Left lobe of liver (tissue), 2 donors: ENCODE measurements around the gene RPS6KA2. TPM values are rescaled to one million over a fixed set of nuclear protein-coding genes. Genes with fewer than 3 reads are reported as not detected.
"Not testable (repeated sequence)": the region's sequence is repeated elsewhere in the genome, so short reads cannot be mapped to it uniquely, and the experiment has no call there.

Experiments
- ATAC-seq: fragments of 200-7000 bp; cut with Tn5 transposase; one replicate; pipeline ENCODE4 v1.9.1; 2020; ENCODE audit warnings: mild to moderate bottlenecking, moderate library complexity
- DNase-seq: peaks from one replicate; pipeline ENCODE4 v3.0.0-alpha.2; 2020; ENCODE audit warnings: low spot score
- total RNA-seq: library from RNA; stranded (reverse); gene quantifications from one replicate; pipeline ENCODE4 v1.2.1, GENCODE V29; 2021
- donor health status: DM: no; HTN: no; CAD: no; lungs with moderate emphysema.
- donor health status: DM: no; HTN: yes; CAD: no.

RPS6KA2 gene
- total RNA-seq, 1 donor from 2014 or later: 12.4 TPM

DNA sequence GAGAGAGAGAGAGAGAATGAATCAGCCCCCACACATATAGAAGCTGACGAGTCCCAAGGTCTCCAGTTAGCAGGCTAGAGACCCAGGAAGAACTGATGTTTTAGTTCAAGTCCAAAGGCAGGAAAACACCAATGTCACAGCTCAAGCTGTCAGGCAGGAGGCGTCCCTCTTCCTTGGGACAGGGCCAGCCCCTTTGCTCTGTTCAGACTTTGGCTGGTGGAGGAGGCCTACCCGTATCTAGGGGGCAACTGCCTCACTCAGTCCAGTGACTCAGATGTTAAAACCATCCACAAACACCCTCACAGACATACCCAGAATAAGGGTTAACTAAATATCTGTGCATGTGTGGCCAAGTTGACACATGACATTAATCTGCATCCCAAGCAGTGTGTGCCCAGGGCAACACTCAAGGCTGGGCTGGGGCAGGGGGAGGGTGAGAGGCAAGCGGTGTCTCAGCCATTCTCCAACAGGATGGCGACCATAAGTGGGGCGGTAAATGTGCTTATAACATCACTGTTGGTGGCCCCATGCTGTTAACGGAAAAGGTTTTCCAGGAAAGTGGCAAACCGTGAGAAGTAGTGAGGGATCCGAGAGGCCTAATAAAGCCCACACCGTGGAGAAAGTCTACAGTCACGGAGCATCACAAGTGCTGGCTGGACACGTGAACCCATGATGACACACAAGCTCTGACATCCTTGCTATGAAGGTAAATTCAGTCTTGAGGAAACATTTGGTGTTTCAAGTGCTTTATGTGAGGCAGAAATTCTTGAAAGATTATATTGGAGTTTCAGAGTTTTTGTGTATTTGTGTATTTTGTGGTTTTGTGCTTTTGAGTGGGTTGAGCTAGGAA, 68.7 kb downstream of the RPS6KA2 start:
- ATAC-seq (no peak), DNase-seq (no peak)

DNA sequence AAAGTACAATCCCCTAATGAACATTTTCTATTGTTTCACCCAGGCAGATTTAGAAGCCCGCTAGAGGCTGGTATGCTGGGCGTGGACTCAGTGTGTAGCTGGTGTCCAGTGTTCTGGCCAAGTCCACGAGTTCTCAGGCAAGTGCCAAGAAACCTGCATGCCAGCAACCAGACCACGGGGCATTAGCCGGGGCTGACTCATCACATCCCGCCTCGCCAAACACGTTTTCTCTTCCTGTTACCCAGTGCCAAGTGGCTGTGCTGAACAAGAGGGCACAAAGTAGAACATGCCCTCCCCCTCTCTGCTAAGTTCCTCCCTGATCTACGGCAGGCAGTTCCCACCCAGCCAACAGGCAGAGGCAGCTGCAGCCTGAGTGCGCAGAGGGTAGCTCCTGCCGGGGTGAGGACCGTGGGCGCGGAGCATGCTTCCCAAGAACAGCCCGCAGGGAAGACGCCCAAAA, 70.2 kb downstream of the RPS6KA2 start:
- DNase-seq (peak; percentile 98), ATAC-seq (peak; percentile 93)

DNA sequence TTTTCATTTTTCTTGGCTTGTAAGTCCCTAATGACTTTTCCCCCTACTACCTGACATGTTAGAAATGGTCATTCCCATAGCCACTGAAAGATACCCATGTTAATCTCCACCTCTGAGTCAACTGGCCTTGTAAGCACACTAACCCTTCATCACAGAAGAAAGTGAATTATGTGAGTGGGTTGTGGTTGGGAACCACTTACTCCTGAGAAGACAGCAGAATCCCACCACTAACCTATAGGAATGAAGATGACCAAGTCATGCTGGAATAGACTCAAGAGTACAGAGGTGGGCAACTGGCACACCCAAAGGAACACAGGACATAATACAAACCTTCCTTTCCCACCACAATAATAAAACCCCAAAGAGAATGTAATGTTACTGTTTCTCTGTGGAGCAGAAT, 70.7 kb downstream of the RPS6KA2 start:
- ATAC-seq: no peak
- DNase-seq: no peak

DNA sequence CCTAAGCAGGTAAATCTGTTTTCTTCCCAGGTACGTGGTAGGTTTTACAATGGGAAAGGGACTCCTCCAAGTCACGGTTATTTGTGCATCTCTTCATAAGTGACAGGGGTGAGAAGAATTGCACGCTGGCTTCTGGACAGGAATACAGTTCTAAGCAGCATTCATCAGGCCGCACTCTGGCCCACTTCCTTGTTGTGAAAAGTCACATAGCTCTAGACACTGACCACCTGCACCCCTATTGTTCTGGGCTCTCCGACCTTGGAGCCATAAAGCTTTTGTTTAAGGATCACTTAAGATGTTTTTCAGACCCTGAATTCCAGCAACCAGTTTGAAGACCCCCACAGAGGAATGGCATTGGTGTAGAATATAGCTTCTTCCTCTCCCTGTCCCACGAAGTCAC, 72.0 kb downstream of the RPS6KA2 start:
- DNase-seq (no peak), ATAC-seq (no peak)

DNA sequence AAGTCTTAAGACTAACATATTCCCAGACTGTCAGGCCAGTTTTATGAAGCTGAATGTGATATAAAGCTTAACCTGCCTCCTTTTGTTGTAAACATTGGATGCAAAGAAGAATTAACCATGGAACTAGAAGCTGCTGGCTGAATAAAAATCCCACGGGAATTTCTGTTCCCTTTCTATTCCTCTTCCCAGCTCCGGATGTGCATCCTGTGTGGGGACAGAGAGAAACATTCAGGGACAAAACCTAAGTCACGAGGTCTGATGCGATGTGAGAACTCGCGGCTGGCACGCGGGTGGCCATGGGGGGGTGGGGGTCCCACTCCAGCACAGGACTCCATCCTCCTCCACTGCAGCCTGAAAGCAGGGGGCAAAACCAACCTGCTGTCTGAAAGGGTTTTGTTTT, 72.7 kb downstream of the RPS6KA2 start:
- no peak for ATAC-seq
- no peak for DNase-seq

DNA sequence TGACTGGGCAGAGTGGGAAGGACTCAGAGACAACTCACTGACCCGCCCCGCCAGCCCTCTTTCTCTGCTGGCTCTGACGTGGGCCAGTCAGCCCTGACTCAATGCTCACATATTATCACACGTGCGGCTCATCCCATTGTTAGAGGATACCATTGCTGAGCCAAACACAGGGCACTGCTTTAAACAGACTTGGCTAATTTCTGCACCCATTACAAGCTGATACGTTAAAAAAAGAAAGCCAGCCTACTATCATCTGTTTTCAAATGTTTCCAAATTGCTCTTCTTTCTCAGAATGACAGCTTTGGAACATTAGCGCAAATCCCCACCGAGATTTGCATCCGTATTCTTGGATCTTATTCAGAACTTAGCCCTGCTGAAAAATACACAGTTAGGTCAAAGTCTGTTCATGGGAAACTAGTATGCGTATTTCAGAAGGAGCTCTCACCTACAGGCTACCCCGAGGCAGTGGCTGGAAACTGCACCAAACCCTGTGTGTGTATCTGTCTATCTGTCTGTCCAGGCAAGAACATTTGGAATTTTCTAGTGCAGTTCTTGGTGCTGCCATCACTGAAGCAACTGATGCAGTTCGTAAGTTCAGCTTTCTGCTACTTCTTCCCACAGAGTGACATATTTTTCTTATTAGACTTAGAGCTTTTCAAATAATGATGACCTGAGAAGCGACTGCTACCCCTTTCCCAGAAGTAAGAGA, 73.3 kb downstream of the RPS6KA2 start:
- ATAC-seq (peak; percentile 53), DNase-seq (no peak)

DNA sequence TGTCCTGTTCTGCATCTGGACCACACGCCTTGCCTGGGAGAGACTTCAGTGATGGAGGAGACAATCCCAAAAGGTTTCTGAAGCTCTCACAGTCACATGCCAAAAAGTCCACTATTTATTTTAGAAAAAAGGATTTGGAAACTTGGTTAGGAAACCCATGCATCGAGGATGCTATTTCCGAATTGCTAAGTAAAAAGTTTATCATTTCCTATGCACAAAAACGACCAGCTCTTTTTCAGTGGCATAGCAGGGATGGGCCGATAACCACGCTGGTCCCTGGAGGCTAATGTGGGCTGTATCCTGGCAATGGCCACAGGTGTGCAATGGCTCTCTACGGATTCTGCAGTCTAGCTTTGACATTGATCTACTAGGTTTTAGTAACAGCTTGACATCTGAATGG, 74.5 kb downstream of the RPS6KA2 start:
- ATAC-seq: no peak
- no peak for DNase-seq

DNA sequence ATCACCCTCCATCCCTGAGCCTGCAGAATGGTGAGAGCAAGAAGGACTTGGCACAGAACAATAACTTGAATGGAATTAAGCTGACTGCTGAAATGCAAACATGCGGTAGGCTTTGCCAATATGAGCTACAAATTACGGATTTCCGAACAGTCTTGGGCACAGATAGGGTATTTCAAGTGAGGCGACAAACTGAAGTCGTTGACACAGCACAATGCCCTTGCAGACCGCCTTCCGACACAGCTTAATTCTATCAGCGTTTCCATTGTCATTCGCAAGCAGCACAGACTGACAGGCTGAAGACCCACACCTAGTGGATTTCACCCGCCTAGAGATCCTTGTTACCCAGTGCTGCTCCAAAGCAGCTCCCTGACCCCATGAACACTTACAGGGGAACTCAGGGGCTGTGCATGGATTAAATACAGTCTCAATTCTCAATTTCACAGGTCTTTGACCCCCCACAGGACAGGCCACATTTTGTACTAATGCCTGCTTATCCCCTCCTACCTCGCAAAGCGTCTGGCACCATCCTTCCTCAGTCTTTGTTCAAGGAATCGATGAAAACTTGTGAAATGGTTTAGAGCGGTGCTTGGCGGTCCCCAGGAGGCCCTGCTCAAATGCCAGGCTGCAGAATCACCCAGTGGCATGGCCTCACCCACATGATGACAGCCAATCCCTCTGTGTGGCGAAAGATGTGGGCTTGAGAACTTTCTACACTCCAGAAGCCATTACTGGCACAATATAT, 75.1 kb downstream of the RPS6KA2 start:
- no peak for ATAC-seq
- DNase-seq: no peak

DNA sequence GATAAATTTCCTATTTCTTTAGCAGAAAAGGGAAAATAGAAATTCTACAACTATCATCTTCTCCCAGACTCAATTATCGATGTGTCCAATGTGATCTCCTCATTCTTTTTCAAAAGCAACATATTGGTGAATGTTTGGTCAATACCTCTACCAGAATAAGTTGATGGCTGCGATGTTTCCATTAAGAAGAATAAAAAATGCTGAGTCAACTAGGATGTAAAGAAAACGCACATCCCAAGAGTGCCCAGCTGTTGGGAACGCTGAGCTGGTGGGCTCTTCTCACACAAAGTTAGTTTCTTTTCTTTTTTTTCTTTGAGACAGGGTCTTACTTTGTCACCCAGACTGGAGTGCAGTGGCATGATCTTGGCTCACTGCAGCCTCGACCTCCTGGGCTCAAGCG, 80.4 kb downstream of the RPS6KA2 start:
- ATAC-seq (no peak), DNase-seq (no peak)

DNA sequence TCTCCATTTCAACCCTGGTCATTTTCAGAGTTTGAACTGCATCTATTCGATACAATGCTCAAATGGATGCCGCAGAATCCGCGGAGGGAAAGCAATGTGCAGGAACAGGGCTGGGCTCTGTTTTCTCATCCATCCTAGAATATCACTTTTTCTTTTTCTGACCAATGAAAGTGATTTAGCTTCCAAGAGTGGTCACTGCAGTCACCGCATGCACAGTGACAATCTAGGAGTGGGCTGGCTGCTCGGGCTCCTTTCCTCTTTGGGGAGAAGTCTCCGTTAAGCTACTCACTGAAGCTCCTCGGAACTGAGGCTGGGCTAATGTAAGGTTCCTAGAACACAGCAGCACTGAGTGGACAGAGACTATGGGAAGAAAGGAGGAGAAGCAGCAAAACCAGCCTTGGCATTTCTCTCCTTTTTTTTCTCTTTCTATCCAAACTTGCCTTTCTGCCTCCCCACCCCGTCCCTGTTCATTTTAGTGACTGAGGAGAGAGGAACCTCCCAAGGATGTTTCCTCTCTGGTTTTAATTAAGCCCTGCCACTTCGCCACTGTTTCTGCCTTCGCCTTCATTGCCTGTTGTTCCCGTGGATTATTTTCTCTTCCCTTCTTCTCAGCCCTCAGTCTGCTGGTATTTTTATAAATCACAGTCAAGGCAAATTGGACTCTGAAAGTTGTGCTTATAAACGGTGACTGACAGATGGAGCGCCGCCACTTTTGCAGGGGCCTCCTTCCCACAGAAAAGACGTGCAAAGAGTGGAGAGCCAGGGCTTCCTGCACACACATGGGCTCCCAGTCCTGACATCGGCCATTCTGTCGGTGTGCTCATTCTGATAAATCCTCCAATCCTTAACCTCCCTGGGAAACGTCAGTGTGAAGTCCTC, 81.7 kb downstream of the RPS6KA2 start:
- DNase-seq: no peak
- ATAC-seq: no peak

DNA sequence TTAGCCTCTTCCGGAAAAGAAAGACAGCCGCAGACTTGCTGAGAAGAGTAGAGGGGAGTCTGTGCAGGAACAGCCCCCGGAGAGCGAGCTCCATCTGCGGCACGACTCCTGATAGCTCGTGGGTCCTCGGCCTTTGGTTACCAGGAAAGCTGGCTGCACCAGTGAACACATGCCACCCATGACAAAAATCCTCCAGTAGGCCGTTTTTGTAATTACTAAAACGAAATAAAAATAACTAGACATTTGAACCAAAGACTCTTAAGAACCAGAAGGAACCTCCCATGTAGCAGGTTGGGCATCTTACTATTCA, 82.8 kb downstream of the RPS6KA2 start:
- ATAC-seq (no peak), DNase-seq (no peak)

DNA sequence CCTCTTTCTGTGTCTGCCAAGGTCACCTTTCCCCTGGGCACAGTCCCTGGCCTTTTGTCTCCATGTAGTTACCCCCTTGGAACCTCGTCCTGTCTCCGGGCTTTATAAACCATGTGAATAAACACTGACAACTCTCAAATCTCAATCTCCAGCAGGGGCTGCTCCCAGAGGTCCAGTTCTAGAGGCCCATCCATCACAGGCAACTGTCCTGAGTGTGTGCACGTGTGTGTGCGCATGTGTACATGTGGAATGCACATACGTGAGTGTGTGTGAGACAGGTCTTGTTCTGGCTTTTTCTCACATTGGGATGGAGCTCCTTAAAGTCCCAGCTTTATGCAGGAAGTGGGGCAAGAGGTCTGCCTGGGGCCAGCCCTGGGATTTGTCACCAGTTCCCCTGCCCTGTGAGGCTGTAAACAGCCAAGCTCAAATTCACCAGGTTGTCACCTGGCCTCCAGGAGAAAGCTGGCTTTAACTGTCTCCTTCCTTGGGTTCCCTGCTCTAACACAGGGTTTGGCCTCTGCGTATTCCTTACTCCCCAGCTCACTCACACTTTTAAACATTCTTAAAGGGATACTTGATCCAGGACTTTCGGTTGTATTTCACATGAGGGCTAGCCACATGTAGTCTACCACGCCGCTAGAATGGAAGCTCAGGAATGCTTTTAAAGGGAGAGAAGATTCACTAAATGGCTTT, 83.3 kb downstream of the RPS6KA2 start:
- DNase-seq (no peak), ATAC-seq (no peak)

DNA sequence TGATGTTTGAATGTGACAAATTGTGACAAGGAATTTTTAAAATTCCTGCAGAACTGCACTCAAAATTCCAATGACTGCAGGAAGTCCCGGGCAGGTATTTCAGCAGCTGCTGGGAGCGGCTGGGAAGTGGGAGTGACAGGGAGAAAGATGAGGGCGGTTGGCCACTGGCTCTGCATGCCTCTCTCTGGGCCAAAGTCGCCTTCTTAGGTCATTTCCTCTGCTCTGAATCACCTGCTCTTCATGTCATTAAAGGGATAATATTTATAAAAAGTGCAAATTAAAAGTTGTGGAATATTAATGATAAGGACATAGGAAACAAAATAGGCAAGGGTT, 84.5 kb downstream of the RPS6KA2 start:
- no peak for DNase-seq
- no peak for ATAC-seq

DNA sequence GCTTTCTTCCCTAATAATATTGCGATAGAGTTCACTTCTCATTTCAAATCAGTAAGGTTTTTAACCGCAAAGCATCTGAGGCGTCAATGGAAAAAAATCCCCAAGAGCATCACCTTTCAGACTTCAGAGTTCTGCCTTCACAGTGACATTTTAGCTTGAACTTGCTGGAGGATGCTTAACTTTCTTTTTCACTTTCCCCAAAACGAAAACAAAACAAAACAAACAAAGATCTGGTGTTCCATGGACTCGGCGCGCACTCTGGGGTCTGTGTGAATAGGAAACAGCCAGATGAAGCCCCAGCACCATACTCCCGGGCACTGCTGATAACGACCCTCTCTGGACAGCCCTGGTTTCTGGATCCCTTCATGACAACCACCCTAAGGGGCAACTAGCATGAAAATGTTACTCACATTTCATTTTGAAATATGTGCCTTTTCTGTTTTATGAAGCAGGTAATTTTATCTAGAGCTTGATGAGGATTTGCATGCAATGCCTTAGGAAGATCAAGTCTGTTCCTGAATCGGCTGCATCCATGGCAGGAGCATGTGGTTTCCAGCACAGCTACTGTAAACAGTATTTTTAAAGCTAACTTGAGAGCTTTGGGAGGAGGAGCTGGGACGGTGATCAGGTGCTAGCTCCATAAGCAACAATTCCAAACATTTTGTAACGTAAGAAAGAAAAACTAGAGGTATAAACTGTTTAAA, 85.0 kb downstream of the RPS6KA2 start:
- DNase-seq (no peak), ATAC-seq (no peak)

DNA sequence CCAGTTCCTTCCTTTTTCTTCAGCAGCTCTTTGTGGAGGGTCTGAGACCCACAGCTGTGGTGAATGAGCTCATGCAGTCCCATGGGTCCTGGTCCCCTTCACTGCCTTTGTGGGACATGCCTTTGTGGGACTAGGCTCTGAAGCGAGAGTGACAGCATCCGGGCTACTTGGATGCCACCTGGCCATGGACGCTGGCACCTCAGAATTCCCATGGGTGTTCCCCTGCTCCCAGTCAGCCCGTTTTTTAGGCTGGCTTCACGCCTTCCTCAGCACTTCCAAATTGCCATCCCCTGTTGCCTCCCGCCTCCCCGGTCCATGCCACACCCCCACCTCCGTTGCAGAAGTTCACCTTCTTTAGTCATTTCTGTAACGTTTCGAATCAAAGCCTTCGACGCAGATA, 85.7 kb downstream of the RPS6KA2 start:
- no peak for DNase-seq
- no peak for ATAC-seq

DNA sequence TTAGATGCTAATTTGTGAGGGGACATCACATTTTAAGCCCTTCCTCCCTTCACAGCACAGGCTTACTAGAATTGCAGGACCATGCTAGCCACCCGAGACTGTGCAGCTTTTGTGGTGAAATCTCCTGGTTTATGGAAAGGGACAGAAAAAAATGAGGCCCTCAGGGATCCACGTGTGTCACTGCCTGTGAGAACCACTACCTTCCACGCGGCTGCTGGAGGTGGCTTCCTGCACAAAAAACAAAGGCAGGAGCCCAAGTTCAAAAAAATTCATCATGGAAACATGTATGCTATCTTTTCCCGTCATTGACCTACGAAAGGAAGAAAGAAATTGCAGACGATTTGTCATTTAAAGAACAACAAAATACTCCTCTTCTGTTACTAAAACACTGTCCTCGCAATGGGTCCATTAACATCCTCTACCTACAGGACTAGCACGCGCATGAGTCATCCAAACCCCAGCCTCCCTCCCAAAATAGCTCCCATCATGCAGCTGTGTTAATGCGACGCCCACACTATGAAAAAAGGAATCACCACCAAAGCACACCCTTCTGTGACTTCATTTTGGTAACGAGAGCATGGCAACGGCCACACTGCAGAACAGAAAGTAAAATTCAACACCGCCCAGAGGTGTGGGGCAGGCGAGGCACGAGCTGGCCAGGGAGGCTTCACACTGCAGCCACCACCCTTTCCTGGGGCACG, 86.3 kb downstream of the RPS6KA2 start:
- ATAC-seq: no peak
- DNase-seq: no peak

DNA sequence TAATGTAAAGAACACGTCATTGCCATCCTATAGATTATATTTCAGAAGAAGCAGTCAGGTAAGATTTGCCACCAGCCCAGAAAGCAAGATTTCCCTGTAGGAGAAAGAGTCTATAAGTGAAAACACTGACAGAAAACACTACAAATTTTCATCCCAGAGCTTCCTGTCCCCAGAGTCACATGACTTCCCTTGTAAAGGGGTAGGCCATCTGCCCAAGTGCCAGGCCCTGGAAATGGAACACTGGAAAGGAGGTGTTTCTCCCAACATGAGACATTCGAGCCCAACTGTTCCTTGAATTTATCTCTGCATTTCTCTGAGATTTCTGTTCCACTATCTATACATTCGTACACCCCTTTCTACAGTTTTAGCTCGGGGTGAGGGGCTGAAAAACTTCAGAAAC, 87.5 kb downstream of the RPS6KA2 start:
- DNase-seq (no peak), ATAC-seq (no peak)

DNA sequence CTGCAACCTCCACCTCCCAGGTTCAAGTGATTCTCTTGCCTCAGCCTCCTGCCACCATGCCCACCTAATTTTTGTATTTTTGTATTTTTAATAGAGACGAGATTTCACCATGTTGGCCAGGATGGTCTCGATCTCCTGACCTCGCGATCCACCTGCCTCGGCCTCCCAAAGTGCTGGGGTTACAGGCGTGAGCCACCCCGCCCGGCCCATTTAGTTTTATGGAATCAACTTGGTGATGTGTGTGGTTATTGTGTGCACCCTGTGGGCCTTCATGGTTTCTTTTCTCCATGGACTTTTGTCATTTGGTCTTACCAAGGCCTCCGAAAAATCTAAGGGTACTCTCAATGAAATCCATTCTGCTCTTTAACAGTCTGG, 88.1 kb downstream of the RPS6KA2 start:
- DNase-seq, ATAC-seq: not testable (repeated sequence)
